AG04450 (cell line): ENCODE measurements around the gene SARS2. TPM values are rescaled to one million over a fixed set of nuclear protein-coding genes. Genes with fewer than 3 reads are reported as not detected.

Experiments used
- CTCF ChIA-PET: fragments of 300-600, 350-600 bp; formaldehyde crosslinking; extraction: SDS; loops from one replicate; lab custom pipeline; 2022; ENCODE audit warnings: antibody characterized with exemption, inconsistent platforms; lab: Charles Lee
- POLR2A ChIA-PET: fragments of 350-600 bp; formaldehyde crosslinking; extraction: SDS; loops from one replicate; lab custom pipeline; 2021; ENCODE audit warnings: antibody characterized with exemption, inconsistent platforms; lab: Yijun Ruan, JAX
- DNase-seq: peaks from one replicate; pipeline ENCODE4 v3.0.0-alpha.2; 2011; ENCODE audit warnings: low read depth, low spot score
- H3K27ac ChIP-seq: one replicate; pipeline ENCODE4 v1.5.1; 2012; ENCODE audit warnings: low read depth, low read length, control low read depth
- H3K27me3 ChIP-seq: one replicate; pipeline ENCODE4 v1.6.0; 2012; ENCODE audit warnings: low read length; ENCODE audit not compliant: control insufficient read depth, insufficient read depth
- H3K4me3 ChIP-seq: 2 replicates; pipeline ENCODE4 v1.5.1; 2011; ENCODE audit warnings: mild to moderate bottlenecking, low read depth, low read length, control low read depth
- H3K9me3 ChIP-seq: 2 replicates; pipeline ENCODE4 v1.5.1; 2012; ENCODE audit warnings: low read length; ENCODE audit not compliant: control insufficient read depth, insufficient read depth
- CTCF ChIP-seq: IDR thresholded peaks from 2 replicates; pipeline ENCODE4 v1.5.1; 2011; ENCODE audit warnings: low read depth, low read length, control low read depth, inconsistent platforms
- polyA plus RNA-seq: library from polyadenylated mRNA; depleted of rRNA; stranded (reverse); fragments of >200 nt; gene quantifications from 2 replicates; pipeline ENCODE4 v1.2.3, GENCODE V29; 2011

The SARS2 gene
- polyA plus RNA-seq, 1 experiment = 10.1 TPM

- TF ChIP-seq CTCF = no peak
- Histone ChIP-seq H3K9me3 (peaks cover 12% of the 10 kb centered on the region), H3K4me3 (no peak overlapping the region), H3K27ac (no peak overlapping the region), H3K27me3 (peaks cover 10% of the 10 kb centered on the region)
- CTCF ChIA-PET = no interaction called here
- POLR2A ChIA-PET = no interaction called here
- DNase-seq = no peak
These were observed 20.1 kb downstream of the SARS2 start for GRCh38 chr19:38910488-38910887.

GRCh38 chr19:38908911-38909310 is 21.7 kb downstream of the SARS2 start:
- Histone ChIP-seq H3K9me3 (peaks cover 12% of the 10 kb centered on the region), H3K4me3 (no peak overlapping the region), H3K27ac (no peak overlapping the region), H3K27me3 (peaks cover 10% of the 10 kb centered on the region)
- no peak for DNase-seq
- ChIA-PET POLR2A (no interaction called here), CTCF (no interaction called here)
- no peak for TF ChIP-seq CTCF

GRCh38 chr19:38907670-38908069 is 22.9 kb downstream of the SARS2 start:
- DNase-seq = no peak
- H3K4me3 ChIP-seq = no peak overlapping the region
- ChIA-PET POLR2A (no interaction called here), CTCF (interaction anchor here (2.4 kb wide), 1 partner anchor 23 kb away, joined by 8 read pairs; the partner anchor contains the start of genes MRPS12 and SARS2)
- no peak overlapping the region for H3K27ac ChIP-seq
- H3K9me3 ChIP-seq = peaks cover 12% of the 10 kb centered on the region
- peaks cover 10% of the 10 kb centered on the region for H3K27me3 ChIP-seq
- TF ChIP-seq CTCF = no peak

- ChIA-PET POLR2A (no interaction called here), CTCF (interaction anchor here (2.4 kb wide), 1 partner anchor 24 kb away, joined by 8 read pairs; the partner anchor contains the start of genes MRPS12 and SARS2)
- Histone ChIP-seq H3K27ac (no peak overlapping the region), H3K4me3 (no peak overlapping the region), H3K9me3 (peaks cover 12% of the 10 kb centered on the region), H3K27me3 (peaks cover 10% of the 10 kb centered on the region)
- DNase-seq = no peak
- TF ChIP-seq CTCF = no peak
These were observed 23.3 kb downstream of the SARS2 start for GRCh38 chr19:38907227-38907626.

GRCh38 chr19:38905620-38906019 is 24.9 kb downstream of the SARS2 start:
- no peak overlapping the region for H3K27ac ChIP-seq
- TF ChIP-seq CTCF = no peak
- ChIA-PET POLR2A (no interaction called here), CTCF (interaction anchor here (1.6 kb wide), 1 partner anchor 24 kb away, joined by 7 read pairs; no protein-coding TSS in a partner anchor)
- peaks cover 12% of the 10 kb centered on the region for H3K9me3 ChIP-seq
- no peaks in the 10 kb centered on the region for H3K27me3 ChIP-seq
- DNase-seq = no peak
- no peak overlapping the region for H3K4me3 ChIP-seq
